NT2/D1 (cell line): ENCODE results near the gene RMC1.

Experiments
- SUZ12 ChIP-seq: IDR thresholded peaks from 2 replicates; pipeline ENCODE4 v1.6.1; 2011; ENCODE audit not compliant: insufficient read length, insufficient read depth; ENCODE audit errors: extremely low read depth
- YY1 ChIP-seq: IDR thresholded peaks from 2 replicates; pipeline ENCODE4 v1.6.1; 2011; ENCODE audit not compliant: insufficient read length, insufficient read depth
- ZNF274 ChIP-seq: IDR thresholded peaks from 2 replicates; pipeline ENCODE4 v1.6.1; 2011; ENCODE audit warnings: mild to moderate bottlenecking, low read depth, low read length

DNA sequence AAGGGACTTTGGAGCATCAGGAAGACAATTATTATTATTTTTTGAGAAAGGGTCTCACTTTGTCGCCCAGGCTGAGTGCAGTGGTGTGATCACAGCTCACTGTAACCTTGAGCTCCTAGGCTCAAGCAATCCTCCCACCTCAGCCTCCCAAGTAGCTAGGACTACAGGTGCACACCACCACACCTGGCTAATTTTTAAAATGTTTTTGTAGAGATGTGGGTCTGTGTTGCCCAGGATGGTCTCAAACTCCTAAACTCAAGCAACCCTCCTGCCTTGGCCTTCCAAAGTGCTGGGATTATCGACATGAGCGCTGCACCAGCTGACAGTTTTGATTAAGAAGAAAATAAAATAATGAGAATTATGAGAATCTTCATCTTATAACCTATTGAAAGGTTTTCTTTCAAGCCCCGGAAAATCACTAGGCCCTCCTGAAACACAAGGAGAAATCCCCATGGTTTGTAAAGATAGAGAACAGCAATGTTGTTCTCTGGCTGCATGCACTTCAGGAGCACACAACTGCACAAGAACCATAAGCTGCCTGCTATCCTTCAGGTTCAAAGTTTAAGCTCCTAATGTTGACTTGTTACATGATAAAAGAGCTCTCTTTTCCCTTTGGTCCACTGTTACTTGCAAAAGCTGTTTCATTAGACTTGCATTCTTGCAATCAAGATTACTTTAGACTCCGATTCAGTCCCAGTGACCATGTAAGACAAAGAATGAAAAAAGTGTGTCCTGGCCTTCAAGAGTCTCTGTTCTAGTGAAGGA is 66.2 kb downstream of the RMC1 start:
- TF ChIP-seq SUZ12 (no peak), ZNF274 (no peak), YY1 (no peak)
